Panc1 (cell line): ENCODE data around the gene FAM149A. TPM values are rescaled to one million over a fixed set of nuclear protein-coding genes. Genes with fewer than 3 reads are reported as not detected.

Source experiments
- ATAC-seq: fragments of 200-7000 bp; cut with Tn5 transposase; 2 replicates; pipeline ENCODE4 v1.9.1; 2020; ENCODE audit warnings: mild to moderate bottlenecking, moderate library complexity
- BruUV-seq: library from RNA; stranded (reverse); fragments of 400-500 nt; replicated peaks from 2 replicates; lab custom pipeline; 2021; lab: Mats Ljungman, UMichigan
- CTCF ChIA-PET: fragments of 300-600 bp; sonication (Branson Sonifier 250); formaldehyde crosslinking; loops from one replicate; lab custom pipeline; 2022; ENCODE audit warnings: antibody characterized with exemption; lab: Charles Lee
- POLR2A ChIA-PET: fragments of 300-600 bp; sonication (Branson Sonifier 250); formaldehyde crosslinking; loops from one replicate; lab custom pipeline; 2022; ENCODE audit warnings: antibody characterized with exemption; lab: Charles Lee
- DNase-seq: peaks from one replicate; pipeline ENCODE4 v3.0.0-alpha.2; 2010; ENCODE audit warnings: low read depth, low spot score
- H3K27ac ChIP-seq: 2 replicates; pipeline ENCODE4 v1.5.1; 2011; ENCODE audit warnings: mild to moderate bottlenecking, low read length, inconsistent platforms
- H3K27me3 ChIP-seq: fragments of 200-500 bp; sonication (Bioruptor generic); 2 replicates; pipeline ENCODE4 v1.6.0; 2014; ENCODE audit warnings: low read length, inconsistent platforms; ENCODE audit not compliant: control insufficient read depth, insufficient read depth
- H3K36me3 ChIP-seq: fragments of 200-500 bp; sonication (Bioruptor generic); 2 replicates; pipeline ENCODE4 v1.5.1; 2014; ENCODE audit warnings: inconsistent platforms, mild to moderate bottlenecking, low read length, moderate library complexity; ENCODE audit not compliant: control insufficient read depth, insufficient read depth
- H3K4me1 ChIP-seq: 2 replicates; pipeline ENCODE4 v1.5.1; 2011; ENCODE audit warnings: inconsistent platforms, mild to moderate bottlenecking, low read length, moderate library complexity; ENCODE audit not compliant: control insufficient read depth, insufficient read depth
- H3K4me3 ChIP-seq, 2 experiments: 2 replicates each; pipeline ENCODE4 v1.5.1; 2011 to 2012; ENCODE audit warnings: low read depth in 2 of 2, low read length in 2 of 2, mild to moderate bottlenecking in 2 of 2, inconsistent platforms in 1 of 2, moderate library complexity in 1 of 2
- H3K9me3 ChIP-seq: fragments of 200-500 bp; sonication (Bioruptor generic); 2 replicates; pipeline ENCODE4 v1.5.1; 2014; ENCODE audit warnings: low read depth, mild to moderate bottlenecking, inconsistent platforms, low read length, moderate library complexity; ENCODE audit not compliant: control insufficient read depth, insufficient read depth
- CTCF ChIP-seq: fragments of 450-650 bp; IDR thresholded peaks from 2 replicates; pipeline ENCODE4 v1.5.1; 2017; ENCODE audit warnings: mild to moderate bottlenecking
- POLR2AphosphoS5 ChIP-seq: IDR thresholded peaks from 2 replicates; pipeline ENCODE4 v1.6.1; 2012; ENCODE audit warnings: mild to moderate bottlenecking, low read depth, low read length, moderate library complexity
- SIN3A ChIP-seq: IDR thresholded peaks from 2 replicates; pipeline ENCODE4 v1.6.1; 2012; ENCODE audit warnings: low read depth, mild to moderate bottlenecking, low read length, moderate library complexity, borderline replicate concordance; ENCODE audit not compliant: insufficient read depth
- TCF7L2 ChIP-seq: IDR thresholded peaks from 2 replicates; pipeline ENCODE4 v1.6.1; 2011; ENCODE audit warnings: mild to moderate bottlenecking, low read depth, low read length, inconsistent platforms
- in situ Hi-C: cut with HindIII; loops from 2 replicates; pipeline ENCODE4 v1.10.0; 2016; ENCODE audit warnings: low sequenced_read_pairs, low pct_unique_long_range_greater_than_20kb
- intact Hi-C: fragments of 100-400 bp; cut with micrococcal nuclease; formaldehyde crosslinking; loops from one replicate; pipeline ENCODE4 v1.10.0; 2022; ENCODE audit not compliant: unreplicated experiment
- total RNA-seq: library from RNA; stranded (reverse); gene quantifications from one replicate; pipeline ENCODE4 v1.2.1, GENCODE V29; 2021; ENCODE audit not compliant: unreplicated experiment
- TF ChIP-seq, protein P1 (sequence below), 2 experiments: IDR thresholded peaks; 2 replicates each; pipeline ENCODE4 v1.6.1; 2011 to 2012; ENCODE audit warnings: low read depth in 2 of 2, control low read depth in 1 of 2, low read length in 1 of 2, mild to moderate bottlenecking in 1 of 2, moderate library complexity in 1 of 2; ENCODE audit not compliant: insufficient read depth in 1 of 2

FAM149A gene
- total RNA-seq, 1 experiment from 2014 or later: 0.13 TPM

- POLR2A ChIA-PET: no interaction called here
- ATAC-seq (no peak), DNase-seq (no peak)
- no TSS peak for BruUV-seq
- CTCF ChIA-PET: interaction anchor here (0.6 to 1.2 kb wide), 8 partner anchors 68 to 755 kb away, joined by 3 to 11 read pairs (median 4); partner anchors contain the start of gene TLR3
- Histone ChIP-seq H3K27me3 (no peaks in the 10 kb centered on the region), H3K4me3 (no peak overlapping the region), H3K36me3 (no peaks in the 10 kb centered on the region), H3K27ac (no peak overlapping the region), H3K9me3 (no peaks in the 10 kb centered on the region), H3K4me1 (no peaks in the 10 kb centered on the region)
- in situ Hi-C loops: no loop called here
- TF ChIP-seq CTCF (peak; percentile 68), POLR2AphosphoS5 (no peak)
- intact Hi-C loops: loop anchor here (1.0 kb wide), 1 partner anchor 69 kb away; no protein-coding TSS in a partner anchor
These were observed 32.8 kb downstream of the FAM149A start for GRCh38 chr4:186137196-186137794.

- ATAC-seq (peak; percentile 78), DNase-seq (no peak)
- H3K27ac ChIP-seq: no peak overlapping the region
- H3K36me3 ChIP-seq: no peaks in the 10 kb centered on the region
- peaks cover 13% of the 10 kb centered on the region for H3K27me3 ChIP-seq
- no TSS peak for BruUV-seq
- ChIA-PET CTCF (no interaction called here), POLR2A (interaction anchor here (0.5 kb wide), 1 partner anchor 9 kb away, joined by 3 read pairs; no protein-coding TSS in a partner anchor)
- H3K4me1 ChIP-seq: peaks cover 4% of the 10 kb centered on the region; the same call in 1 of the 2 replicates
- peak overlapping the region; percentile 30 to 31 for H3K4me3 ChIP-seq
- TF ChIP-seq CTCF: no peak
- intact Hi-C loops (no loop called here), in situ Hi-C loops (no loop called here)
- no peaks in the 10 kb centered on the region for H3K9me3 ChIP-seq
These were observed 39.9 kb downstream of the FAM149A start for GRCh38 chr4:186144198-186144945.

DNA sequence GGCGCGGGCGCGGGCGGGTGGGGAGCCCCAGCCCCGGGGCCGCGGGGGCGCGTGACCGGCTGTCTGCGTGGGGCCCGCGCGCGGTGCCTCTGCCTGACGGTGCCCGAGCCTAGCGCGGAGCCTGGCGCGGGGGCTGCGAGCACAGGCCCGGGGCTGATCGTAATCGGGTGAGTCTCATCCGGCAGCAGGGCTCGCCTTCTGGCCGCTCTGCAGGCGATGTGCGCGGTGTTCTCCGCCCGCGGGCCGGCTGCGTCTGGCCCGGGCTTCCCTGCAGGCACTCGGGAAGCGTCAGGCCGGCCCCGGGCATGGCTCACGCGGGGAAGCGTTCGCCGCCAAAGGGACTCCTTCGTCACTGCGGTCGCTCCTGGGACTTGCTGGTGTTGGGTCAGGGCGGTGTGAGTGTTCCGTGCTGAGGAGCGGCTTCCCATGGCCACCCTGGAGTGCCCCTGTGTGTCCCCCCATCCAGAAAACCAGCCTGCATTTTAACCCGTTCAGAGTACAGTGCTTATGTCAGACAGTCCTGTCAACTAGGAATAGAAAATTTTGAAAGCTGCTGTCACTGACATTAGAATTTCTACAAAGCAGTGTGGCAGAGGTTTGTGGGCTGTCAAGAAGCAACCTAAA is 40.6 kb downstream of the FAM149A start:
- peak; percentile 72 for ATAC-seq
- peaks cover 4% of the 10 kb centered on the region; the same call in 1 of the 2 replicates for H3K4me1 ChIP-seq
- peak overlapping the region; percentile 21 to 27 for H3K4me3 ChIP-seq
- POLR2A ChIA-PET: interaction anchor here (0.5 kb wide), 1 partner anchor 8 kb away, joined by 3 read pairs; no protein-coding TSS in a partner anchor
- no TSS peak for BruUV-seq
- peaks cover 15% of the 10 kb centered on the region for H3K27me3 ChIP-seq
- H3K9me3 ChIP-seq: no peaks in the 10 kb centered on the region
- TF ChIP-seq CTCF: no peak
- TF ChIP-seq POLR2AphosphoS5: no peak
- TF ChIP-seq TCF7L2: no peak
- TF ChIP-seq, protein P1, sequence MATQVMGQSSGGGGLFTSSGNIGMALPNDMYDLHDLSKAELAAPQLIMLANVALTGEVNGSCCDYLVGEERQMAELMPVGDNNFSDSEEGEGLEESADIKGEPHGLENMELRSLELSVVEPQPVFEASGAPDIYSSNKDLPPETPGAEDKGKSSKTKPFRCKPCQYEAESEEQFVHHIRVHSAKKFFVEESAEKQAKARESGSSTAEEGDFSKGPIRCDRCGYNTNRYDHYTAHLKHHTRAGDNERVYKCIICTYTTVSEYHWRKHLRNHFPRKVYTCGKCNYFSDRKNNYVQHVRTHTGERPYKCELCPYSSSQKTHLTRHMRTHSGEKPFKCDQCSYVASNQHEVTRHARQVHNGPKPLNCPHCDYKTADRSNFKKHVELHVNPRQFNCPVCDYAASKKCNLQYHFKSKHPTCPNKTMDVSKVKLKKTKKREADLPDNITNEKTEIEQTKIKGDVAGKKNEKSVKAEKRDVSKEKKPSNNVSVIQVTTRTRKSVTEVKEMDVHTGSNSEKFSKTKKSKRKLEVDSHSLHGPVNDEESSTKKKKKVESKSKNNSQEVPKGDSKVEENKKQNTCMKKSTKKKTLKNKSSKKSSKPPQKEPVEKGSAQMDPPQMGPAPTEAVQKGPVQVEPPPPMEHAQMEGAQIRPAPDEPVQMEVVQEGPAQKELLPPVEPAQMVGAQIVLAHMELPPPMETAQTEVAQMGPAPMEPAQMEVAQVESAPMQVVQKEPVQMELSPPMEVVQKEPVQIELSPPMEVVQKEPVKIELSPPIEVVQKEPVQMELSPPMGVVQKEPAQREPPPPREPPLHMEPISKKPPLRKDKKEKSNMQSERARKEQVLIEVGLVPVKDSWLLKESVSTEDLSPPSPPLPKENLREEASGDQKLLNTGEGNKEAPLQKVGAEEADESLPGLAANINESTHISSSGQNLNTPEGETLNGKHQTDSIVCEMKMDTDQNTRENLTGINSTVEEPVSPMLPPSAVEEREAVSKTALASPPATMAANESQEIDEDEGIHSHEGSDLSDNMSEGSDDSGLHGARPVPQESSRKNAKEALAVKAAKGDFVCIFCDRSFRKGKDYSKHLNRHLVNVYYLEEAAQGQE (IDR thresholded peaks at IDR 0.05; ENCODE audit: insufficient read depth in 1 of 2, low read depth in 2 of 2, low read length in 1 of 2): no peak
- TF ChIP-seq SIN3A: no peak
- intact Hi-C loops (no loop called here), in situ Hi-C loops (no loop called here)
- DNase-seq: no peak
- H3K27ac ChIP-seq: no peak overlapping the region
- no peaks in the 10 kb centered on the region for H3K36me3 ChIP-seq
- CTCF ChIA-PET: no interaction called here
